Stimulated activated CD4-positive, alpha-beta T cell treated with anti-CD3 and anti-CD28 coated beads, Interleukin-1b, Interleukin-23, amount 100 ng/mL, for 24 hours (primary cell): ENCODE results near the gene PRKN.

Source experiments
- DNase-seq, 4 experiments: peaks; one replicate each; pipeline ENCODE4 v3.0.0-alpha.2; 2020; ENCODE audit warnings: low read depth in 4 of 4, low spot score in 1 of 4

Gene PRKN

GRCh38 chr6:161748535-161749416, 978.8 kb downstream of the PRKN start:
- DNase-seq: peak in 2 of 4 experiments; percentile 3 to 6

GRCh38 chr6:161747506-161747905, 980.1 kb downstream of the PRKN start:
- DNase-seq: no peak

DNA sequence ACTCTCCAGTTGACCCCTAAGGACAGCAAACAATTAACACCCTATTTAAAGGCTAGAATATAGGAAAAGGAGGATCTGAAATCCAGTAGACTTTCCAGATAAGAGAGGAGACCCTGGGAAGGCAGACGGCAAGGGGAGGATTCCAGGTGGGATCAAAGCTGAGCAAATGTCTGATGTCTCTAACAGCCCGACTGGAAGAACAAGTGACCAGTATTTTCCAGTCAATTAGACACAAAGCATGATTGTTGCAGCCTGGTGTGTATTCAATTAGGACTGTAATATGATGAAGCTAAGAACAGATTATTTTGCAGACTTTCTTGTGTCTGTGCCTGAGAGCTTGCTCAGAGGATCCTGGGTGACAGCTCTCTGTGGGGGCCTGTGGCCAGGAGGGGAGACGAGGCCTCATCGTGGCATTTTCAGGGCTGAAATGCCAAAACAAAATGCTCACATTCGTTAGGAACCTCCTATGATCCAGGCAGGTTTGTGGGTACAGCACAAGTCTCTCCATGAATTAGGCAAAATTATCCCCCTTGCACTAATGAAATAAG, 981.9 kb downstream of the PRKN start:
- no peak for DNase-seq

GRCh38 chr6:161745128-161745527, 982.4 kb downstream of the PRKN start:
- no peak for DNase-seq

DNA sequence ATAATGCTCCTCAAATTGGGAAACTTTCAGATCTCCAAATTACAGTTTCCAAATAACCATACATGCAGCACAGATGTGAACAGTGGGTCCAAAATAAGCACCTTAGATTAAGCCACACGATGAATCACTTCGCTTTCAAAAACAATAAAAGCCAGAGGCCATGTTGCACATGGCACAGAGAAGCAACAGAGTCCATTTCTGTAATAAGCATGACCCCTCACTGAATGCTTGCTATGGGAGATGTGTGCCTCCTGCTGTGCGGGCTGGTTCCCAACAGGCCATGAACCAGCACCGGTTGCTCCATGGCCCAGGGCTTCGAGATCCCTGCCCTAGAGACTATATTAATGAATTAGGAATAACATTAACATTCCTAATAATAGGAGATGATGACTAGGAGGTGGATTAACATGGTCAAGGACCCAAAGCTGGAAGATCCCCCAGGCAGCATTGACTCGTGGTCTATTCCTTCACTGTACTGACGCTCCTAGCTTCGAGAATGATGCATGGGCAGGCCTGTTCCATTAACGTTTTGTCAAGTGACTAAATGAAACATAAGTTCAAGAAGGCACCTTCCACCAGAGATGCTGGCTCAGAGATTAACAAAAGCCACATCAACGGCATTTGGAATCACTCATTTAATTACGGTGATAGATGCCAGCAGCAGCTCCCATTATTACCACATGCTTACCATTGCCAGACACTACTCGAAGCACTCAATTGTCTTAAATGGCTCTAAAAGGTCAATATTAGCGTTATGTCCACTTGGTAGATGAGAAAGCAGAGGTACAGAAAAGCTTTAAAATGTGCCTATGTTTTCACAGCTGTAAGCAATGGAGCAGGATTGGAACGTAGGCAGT, 983.1 kb downstream of the PRKN start:
- DNase-seq: no peak

- DNase-seq: no peak
These were observed 983.9 kb downstream of the PRKN start for GRCh38 chr6:161743509-161744178.

DNA sequence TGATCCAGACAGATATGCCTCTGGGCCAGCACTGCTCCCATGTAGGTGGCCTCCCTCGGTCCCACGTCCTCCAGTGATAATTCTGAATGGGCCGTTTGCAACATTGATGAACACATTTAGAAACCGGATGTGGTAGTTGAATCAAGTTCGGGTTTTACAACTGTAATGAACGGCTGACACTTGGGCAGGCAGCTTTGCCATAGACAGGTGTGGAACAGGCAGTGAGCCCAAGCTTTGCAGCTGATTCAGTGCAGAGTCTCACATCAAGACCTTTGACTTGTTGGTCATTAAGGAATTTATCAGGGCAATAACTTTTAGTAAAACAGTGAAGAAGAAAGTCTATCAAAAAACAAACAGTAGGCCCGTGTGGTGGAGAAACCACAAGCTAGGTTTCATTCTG, 987.1 kb downstream of the PRKN start:
- no peak for DNase-seq

- DNase-seq: no peak
These were observed 990.7 kb downstream of the PRKN start for GRCh38 chr6:161736781-161737292.

DNA sequence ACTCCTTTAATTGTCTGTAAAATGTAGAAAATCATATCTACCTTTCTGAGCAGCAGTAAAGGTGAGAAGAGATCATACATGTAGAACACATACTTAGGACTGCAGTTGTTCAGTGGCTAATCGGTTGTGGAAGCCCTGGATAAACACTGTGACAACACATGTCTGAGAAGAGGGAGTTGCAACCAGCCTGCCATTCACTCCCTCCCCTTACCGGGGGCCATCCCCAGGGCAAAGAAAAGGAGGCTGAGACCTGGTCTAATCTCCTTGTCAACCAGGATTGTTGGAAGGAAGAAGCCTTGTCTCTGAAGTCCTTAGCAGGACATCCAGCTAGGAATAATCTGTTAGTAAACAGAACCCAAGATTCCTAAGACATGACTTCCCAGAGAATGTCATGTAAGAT, 991.2 kb downstream of the PRKN start:
- no peak for DNase-seq

DNA sequence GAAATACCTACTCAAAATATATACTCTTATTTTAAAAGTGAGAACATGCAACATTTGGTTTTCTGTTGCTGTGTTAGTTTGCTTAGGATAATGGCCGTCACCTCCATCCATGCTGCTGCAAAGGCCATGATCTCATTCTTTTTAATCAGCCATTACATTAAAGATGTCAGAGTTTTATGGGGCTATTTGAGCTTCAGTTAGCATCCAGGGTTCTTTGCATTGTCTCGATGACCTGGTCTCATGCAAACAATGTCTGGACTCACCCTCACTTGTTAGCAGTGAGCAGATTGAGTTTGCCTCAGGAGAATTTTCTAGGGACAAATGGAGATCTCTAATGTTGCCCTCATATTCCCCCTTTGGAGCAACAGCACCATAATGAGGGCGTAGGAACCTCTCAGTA, 995.0 kb downstream of the PRKN start:
- no peak for DNase-seq

DNA sequence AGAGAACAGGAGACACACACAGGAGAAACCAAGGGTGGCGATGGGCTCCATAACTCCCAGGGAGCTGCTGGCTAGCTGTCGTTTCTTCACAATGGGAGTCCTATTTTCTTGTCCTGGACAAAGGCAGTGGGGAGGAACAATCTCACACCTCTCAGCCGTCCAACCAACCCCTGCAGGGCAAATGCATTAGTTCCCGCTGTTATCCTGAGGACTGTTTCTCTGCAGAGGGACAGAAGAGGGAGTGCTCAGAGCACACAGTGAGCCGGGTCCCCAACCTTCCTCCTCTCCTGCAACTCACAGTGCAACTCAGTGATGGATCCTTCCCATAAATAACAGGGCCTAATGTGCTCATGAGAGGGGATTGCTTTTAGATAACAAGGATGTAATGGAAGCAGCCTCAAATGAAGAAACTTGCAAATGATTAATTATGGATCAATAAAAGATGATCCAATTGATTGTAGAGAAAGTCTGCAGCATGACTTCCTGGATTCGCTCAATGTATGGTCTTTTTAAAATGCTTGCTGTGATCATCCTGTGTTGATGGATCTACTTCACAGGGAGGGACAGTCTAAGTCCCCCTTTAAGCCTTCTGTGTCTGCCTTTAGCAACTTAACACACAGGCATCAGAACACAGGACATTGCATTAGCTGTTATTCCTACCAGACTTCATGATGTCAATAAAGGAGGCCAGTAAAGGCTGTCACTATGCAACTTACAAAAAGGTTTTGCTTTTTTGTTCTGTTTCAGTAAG, 1000.3 kb downstream of the PRKN start:
- DNase-seq: no peak

- no peak for DNase-seq
These were observed 1005.2 kb downstream of the PRKN start for GRCh38 chr6:161722394-161722793.

DNA sequence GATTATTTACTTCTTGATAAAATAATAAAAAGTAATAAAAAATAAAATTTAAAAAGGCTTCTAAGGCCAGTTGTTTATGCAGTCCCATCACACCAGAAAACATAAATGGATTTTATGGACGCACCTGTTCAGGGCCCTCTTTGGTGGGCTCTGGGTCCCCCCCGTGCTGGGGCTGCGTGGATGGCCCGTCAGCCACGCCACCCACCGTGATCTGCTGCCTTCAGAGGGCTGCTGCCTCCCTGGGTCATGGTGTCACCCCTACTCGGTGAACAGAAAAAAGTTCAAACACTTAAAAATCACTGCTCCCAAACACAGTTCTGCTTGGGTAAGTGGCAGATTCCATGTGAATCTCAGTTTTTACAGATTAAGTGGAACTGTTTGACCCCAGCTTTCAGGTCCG, 1006.1 kb downstream of the PRKN start:
- no peak for DNase-seq

DNA sequence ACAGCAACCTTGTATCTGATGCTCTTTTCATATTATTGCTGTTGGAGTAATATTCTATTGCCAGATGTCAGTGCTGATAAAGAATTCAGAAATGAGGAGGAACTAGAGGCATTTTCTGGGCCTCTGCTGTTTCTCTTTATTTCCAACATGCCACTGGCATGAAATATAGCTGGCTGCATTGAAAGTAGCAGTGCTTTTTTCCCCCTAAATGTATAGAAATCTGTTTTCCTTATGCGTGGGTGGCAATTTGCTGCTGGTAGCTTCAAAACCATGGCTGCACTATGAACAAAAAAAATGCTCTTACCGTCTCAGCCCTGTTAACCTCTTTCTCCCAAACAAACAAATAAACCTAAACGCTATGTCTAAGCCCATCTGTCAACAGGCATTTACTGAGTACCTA, 1011.4 kb downstream of the PRKN start:
- DNase-seq: no peak

DNA sequence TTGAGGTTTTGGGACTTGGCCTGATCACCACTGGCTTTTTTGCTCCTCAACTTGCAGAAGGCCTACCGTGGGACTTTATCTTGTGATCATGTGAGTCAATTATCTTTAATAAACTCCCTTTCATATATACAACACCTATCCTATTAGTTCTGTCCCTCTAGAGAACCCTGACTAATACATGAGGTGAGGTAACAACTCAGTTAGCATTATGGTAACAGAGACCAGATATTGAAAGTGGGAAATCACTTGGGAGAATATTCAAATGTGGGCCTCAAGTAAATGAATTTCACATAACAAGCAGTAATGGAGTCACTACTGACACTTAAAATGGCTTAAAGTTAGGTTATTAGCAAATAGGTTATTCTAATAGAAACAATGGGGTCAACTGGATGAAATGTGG, 1015.6 kb downstream of the PRKN start:
- no peak for DNase-seq

- DNase-seq: no peak
These were observed 1016.1 kb downstream of the PRKN start for GRCh38 chr6:161711515-161711914.

- no peak for DNase-seq
These were observed 1016.9 kb downstream of the PRKN start for GRCh38 chr6:161710698-161711097.

DNA sequence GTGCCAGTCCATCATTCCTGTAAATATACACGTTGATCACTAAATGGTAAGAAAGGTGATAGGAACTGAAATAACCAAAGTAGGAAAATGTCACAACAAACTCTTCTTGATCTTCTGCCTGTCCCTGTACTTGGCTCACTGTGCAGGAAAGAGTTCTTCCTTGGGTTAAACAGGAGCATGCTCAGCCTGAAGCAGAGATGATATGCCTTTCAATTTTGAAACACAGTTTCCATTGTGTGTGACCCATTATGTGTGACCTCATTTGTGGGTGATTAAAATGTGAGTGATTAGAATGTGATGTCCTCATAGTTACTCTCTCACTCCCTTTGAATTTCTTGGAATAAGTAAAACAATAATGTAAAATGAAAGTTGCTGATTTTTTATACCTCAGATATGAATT, 1026.5 kb downstream of the PRKN start:
- no peak for DNase-seq

DNA sequence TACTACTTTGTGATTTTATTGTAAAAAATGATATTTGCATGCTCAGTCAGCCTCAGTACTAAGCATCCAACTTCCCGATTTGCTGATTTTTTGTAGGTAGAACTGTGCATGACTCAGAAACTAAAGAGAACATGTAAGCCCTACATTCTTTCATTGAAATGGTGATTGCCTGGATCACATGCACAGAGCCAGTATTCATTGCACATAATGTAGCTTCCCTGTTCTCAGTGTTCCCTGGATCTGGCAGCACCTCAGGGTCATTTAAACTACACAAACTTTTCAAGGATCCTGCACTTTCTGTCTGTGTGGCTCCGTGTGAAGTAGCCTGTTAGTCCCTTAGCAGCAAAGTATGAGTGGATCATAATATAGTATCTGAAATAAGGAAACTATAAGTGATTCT, 1030.8 kb downstream of the PRKN start:
- no peak for DNase-seq

DNA sequence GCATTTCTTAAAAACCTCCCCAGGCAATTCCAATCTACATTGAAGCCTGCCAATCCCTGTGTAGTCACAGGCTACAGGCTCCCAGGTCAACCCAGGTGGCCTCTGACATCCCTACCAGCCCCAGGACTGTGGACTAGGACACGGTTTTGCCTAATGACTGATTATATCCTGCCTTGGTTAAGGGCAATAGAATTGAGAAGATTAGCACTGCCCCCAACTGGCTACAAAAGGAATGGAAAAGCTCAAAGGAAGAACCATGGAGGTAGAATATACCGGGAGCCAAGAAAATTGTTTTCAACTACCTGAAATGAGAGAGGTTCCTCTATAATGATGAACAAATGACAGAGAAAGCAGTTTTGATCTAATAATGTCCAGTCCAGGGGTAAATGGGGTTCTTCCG, 1032.6 kb downstream of the PRKN start:
- no peak for DNase-seq
